GM20431 (cell line): Measurements from ENCODE around the gene FYN.

ENCODE experiments used
- in situ Hi-C: fragments of 300-500 bp; cut with MseI, MboI; formaldehyde crosslinking; loops from one replicate; pipeline ENCODE4 v1.15.0; 2020; ENCODE audit warnings: low sequenced_read_pairs; ENCODE audit not compliant: unreplicated experiment

FYN gene

DNA sequence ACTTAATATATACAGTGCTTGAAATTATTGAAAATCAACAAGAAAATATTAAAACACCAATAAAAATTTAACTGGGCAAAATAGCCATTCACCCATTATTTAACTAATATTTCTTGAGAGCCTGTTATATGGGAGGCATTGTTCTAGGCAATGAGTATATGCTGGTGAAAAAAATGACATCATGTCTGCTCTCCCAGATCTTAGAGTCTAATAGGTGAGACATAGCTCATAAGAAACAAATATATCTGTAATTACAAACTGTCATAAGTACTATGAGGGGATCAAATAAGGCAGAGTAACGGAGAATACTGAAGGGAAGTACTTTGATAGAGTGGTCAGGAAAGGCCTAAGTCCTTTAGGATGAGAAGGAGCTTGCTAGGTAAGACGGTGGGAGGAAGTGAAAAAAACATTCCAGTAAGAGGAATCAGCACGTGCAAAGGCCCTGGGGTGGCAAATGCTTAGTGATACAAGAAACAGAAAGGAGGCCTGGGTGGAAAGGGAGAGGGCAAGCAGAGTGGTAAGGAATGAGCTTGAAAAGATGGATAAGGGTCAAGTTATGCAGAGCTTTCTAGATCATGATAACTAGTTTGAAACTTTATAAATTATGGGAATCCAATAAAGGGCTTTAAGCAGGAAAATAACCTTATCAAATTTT lies 12.2 kb upstream of the FYN start:
- in situ Hi-C loops = no loop called here

GRCh38 chr6:111884068-111884467 lies 10.8 kb upstream of the FYN start:
- in situ Hi-C loops = no loop called here

GRCh38 chr6:111880181-111880888 lies 7.1 kb upstream of the FYN start:
- in situ Hi-C loops = no loop called here

DNA sequence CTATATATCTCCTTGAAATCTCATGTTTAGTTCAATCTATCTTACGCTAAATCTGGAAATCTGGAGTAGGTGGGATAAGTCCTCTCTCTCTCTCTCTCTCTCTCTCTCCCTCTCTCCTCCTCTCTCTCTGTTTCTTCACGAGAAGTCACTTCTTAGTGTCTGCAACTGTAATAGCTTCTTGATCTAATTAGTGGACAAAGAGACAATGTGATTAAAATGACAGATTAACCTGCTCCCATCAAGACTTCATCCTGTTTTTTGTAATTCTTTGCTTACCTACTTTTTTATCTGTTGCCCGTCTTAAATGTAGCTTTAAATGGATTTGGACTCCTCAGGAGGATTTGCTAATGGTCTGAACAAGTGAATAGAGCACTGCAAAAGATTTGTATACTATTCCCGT lies 2.5 kb upstream of the FYN start:
- in situ Hi-C loops = no loop called here

DNA sequence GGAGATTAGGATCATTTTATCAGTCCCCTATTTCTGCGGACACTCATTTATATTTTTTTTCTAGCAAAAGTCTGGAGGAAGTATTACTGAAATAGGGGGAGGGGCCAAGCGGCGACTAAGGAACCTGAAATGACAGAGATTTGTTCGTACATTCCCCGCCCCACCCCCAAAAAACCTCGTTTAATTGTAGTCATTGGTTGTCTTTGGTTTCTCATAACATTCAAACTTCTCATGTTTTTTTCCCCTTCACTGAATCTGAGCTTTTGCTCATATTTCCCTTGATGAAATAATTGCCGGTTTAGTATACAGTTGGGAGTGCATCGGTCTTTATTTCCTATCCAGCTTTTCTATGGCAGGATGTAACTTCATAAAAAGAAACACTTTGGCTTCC lies 768 bp upstream of the FYN start:
- in situ Hi-C loops = no loop called here

DNA sequence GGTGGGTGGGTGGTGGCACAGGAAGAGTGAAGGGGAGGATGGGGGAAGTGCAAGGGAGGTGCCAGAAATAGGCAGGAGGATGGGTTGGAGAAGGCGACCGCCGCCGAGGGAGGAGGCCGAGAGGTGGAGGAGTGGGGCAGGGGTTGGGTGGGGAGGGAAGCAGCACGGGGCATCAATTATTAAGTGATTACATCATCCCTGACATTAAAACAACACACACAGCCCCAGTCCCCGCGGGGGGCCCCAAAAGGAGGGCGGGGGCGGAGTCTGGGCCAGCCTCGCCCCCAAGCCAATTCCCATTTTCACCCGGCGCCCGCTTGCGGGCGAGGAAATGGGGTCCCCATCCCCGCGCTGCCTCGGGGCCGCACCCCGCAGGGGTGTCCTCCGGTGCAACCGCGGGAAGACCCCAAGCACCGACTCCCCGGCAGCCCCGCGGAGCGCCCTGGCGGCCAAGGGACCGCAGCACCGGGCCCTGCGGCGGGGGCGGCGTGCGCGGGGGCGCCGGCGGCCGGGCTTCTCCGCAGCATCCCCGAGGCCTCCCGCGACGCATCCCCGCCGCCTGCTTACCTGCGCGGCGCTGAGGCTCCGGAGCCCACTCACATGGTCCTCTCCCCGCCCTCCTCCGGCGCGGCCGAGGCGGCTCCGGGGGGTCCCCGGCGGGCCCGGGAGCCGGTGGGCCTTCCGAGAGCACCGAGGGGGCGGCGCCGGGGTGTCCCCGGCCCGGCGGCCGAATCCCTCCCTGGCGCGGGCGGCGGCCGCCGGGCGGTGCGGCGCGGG lies 663 bp downstream of the FYN start:
- in situ Hi-C loops = no loop called here

- in situ Hi-C loops = no loop called here
These were observed 1.4 kb downstream of the FYN start for GRCh38 chr6:111871725-111872400.

GRCh38 chr6:111871207-111871606 lies 2.0 kb downstream of the FYN start:
- in situ Hi-C loops = no loop called here

- in situ Hi-C loops = no loop called here
These were observed 2.5 kb downstream of the FYN start for GRCh38 chr6:111870742-111871064.

DNA sequence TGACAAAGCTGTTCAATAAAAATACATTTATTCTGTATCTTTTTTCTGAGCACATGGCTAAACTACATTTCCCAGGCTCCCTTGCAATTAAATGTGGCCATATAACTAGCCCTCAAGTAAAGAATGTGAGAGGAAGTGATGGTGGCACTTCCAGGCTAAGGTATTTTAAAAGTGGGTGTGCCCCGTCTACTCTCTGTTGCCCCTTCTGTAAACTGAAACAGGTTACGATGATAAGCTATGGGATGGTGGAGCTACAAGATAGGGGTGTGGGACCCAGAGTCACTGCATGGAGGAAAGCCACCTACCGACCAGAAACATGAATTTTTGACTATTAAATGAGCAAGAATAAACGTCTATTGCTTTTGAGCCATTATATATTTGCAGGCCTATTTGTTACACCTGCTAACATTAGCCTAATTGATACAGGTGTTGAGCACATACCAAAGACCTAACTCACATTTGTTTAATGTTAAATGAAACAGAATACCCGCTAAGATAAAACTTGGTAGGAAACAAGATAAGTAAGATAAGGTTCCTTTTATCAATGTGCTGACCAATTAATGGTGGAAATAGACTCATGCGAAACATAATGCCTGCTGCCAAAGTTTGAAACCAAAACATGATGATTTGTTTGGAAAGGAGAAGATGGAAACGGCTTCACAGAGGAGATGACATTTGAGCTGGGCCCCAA lies 3.1 kb downstream of the FYN start:
- in situ Hi-C loops = no loop called here

GRCh38 chr6:111866857-111867256 lies 6.4 kb downstream of the FYN start:
- in situ Hi-C loops = no loop called here

- in situ Hi-C loops = no loop called here
These were observed 7.2 kb downstream of the FYN start for GRCh38 chr6:111865909-111866546.

GRCh38 chr6:111865049-111865585 lies 8.1 kb downstream of the FYN start:
- in situ Hi-C loops = no loop called here

DNA sequence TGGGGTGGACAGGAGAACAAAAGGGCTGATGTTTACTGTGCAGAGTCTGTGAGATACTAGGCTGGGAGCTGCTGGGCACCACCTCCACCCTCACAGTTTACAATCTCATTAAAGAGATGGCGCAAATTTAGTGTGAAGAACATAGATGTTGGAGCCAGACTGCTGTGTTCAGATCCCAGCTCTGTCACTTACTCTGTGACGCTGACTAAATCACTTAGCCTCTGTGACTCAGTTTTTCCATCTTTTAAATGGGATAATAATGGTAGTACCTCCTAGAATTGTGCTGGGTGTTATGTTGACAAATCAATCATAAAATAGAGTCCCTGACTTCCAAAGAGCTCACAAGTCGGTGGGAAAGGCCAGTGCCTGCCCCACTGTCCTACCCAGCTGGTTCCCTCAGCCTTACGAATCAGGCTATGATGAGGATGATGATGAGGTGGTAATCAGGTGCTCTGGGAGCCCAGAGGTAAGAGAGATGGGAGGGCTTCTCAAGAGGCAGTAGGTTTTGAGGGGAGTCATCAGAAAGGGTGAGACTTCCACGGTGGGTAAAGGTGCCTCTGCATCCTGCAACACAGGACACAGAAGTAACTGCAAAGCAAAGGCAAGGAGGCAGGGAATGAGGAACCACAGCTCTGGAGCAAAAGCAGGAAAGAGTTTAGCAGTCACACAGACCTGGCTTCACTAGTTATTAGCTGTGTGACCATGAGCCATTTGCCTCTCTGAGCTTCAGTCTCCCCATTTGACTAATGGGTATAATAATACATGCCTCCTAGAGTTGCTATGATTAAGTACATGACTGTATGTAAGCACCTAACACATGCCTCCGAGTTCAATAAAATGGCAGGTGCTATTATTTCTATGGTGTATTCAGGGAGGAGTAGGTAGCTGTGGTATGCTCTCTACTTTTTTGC lies 8.9 kb downstream of the FYN start:
- in situ Hi-C loops = no loop called here

GRCh38 chr6:111862741-111863140 lies 10.5 kb downstream of the FYN start:
- in situ Hi-C loops = no loop called here

- in situ Hi-C loops = no loop called here
These were observed 10.9 kb downstream of the FYN start for GRCh38 chr6:111862314-111862713.

DNA sequence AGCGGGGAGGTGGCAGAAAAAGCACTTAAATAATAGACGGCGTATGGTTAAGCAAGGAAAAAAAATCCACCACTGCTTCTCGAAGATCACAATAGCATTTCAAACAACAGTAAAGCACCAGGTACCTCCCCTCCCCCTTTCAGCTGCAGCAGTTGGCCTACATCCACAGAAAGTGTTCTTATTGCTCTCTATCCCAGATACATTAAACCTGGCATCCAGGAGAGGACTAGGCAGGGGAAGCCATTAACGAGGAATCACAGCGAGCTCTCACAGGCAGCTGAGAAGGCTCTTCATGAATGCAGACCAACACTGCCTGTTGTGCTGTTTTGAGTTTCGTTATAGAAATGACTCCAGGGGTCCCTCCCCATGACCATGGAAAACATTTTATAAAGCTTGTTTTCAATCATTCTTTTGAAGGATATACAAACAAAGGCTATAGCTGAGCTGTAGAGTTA lies 11.8 kb downstream of the FYN start:
- in situ Hi-C loops = no loop called here

DNA sequence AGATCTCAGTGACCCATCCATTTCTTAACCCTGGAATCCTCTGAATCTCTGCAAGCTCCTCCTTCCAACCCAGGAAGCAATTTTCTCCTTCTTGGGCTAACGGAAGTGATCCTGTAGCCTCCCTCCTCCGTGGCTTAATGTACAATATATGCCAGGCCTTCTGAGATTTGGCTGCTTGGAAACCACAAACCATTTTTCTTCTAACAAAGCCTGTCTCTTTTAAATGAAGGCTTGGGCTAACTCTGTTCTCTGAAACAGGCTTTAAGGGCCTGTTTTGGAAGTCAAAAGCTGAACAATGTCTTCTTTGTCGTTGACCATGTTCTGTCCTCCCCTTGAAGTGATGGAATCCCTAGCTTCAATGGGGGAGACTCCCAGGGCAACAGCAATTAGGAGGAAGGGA lies 14.9 kb downstream of the FYN start:
- in situ Hi-C loops = no loop called here
